ENCODE measurements around the gene METTL16.

METTL16 gene

DNA sequence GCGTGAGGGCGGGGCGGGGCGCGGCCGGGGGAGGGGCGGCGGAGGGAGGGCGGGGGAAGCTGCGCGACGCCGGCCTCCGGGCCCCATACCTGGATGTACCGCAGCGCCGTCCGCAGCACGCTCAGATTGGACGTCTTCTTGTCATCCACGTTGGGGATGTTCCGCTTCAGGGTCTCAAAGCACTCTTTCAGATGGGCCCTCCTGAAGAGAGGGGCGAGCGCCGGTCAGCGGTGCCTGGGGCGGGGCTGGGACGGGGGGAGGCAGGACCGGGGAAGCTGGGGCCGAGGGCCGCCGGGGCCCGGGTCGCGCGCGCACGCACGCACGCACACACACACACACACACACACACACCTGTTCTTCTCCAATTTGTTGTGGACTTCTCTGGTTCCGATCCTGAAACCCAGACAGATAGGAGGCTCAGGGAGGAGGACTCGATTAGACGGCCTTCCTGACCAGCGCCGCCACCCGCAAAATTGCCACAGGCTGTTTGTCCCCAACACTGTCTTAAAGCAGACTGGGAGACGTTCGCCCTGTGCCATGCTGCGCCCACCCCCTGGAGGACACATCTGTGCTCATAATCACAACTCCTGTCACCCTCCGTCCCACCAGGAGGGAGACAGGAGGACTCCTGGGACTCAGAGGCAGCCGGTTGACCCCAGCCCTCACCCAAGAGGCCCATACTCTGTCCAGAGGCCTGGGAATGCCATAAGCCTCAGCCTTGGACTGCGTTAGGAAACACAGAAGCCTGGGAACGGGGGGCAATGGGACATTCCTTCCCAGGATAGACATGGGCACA lies 117.5 kb downstream of the METTL16 start:
- DNase-seq: no peak

DNA sequence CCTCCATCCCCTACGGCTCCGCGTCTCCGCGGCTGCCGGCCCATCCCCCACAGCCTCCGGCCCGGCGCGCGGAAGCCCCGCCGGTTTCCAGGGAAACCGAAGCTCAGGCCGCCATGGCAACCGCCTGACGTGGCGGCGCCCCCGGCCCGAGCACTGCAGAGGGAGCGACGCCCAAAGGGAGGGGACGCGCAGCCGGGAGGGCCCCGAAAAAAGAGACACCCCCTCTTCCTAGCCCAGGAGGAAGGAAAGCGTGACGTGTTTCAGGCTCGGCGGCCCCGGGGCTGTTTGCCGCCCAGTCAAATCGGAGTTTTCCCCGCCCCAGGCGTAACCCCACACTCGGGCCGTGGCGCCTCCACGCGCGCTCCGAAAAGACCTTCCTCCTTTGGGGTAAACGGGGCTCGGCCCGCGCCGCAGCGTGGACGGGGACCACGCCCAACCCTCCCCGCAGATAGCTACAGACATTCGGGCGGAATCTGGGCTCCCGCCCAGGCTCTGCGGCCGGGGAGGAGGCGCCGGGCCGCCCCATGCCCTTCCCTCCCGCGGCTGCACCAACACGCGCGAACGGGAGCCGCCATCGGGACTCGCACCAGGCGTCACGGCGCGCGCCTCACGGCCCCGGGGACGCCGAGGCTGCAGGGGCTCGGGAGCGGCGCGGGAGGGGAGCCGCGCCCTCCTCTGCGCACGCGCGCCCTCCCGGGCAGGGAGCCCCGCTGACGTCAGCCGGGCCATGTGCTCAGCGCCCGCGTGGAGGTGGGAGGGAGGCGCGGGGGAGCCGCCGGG lies 118.3 kb downstream of the METTL16 start:
- DNase-seq: peak; percentile 86

DNA sequence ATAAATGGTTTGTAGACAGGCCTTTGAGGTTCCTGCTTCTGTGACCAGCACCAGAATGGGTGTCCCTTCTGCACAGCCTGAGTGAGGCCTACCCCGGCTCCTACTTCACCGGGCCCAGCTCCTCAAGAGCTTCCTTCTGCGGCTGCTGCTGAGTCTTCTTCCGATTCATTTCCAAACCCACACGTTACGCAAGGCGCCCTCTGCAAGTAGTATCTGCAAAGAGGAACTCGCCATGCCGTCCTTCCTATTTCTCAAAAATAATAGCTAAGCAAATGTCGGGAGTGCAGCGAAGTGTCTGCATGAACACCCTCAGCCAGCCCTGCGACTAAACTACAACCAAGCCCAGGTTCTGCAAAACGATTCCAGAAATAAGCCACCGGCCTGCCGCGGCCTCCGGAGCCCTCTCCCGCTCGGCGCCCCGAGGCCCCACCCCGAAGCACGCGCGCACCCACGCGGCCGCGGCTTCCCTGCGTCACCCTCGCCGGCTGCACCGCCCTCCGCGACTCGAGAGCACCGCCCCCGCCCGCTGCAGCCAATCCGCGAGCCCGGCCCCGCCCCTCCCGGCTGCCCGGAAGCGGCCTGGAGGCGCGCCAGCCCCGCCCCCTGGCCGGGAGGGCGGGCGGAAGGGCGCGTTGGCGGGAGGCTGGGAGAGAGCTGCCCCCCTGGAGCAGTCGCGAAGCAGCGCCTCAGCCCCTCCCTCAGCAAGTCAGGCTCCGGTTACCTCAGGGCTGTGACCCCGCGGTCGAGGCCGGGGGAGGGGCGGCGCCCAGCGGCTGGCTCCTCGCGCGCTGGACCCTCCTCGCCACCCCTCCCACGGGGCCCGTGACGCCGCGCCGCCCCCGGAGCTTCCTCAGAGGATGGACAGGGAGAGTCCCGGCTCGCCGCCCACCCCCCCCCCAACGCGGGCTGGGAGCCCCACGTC lies 119.2 kb downstream of the METTL16 start:
- peak; percentile 94 for DNase-seq

DNA sequence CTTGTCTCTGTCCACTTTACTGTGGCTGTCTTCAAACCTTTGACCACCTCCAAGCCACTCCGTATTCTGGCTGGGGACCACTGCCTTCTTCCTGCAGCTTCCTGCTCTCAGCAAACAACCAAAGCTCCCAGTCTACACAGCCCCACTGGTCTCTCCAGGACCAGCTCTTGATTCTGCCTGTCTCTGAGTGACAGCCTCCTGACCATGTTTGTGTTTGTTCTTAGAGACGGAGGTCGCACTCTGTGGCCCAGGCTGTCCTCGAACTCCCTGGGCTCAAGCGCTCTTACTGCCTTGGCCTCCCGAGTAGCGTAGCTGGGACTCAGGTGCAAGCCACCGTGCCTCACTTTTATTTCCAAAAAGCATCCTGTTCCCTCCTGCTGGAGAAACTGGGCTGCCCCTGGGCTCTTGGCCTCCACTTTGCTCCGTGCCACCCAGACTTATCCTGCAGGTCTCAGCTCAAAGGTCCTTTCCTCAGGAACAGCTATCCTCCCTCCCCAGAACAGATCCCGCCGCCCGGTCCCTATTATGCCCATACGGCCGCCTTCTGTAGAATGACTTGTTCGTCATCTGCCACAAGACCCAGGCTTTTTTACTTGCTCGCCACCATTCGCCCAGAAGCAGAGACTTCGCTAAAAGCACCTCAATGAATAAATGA lies 120.0 kb downstream of the METTL16 start:
- no peak for DNase-seq

DNA sequence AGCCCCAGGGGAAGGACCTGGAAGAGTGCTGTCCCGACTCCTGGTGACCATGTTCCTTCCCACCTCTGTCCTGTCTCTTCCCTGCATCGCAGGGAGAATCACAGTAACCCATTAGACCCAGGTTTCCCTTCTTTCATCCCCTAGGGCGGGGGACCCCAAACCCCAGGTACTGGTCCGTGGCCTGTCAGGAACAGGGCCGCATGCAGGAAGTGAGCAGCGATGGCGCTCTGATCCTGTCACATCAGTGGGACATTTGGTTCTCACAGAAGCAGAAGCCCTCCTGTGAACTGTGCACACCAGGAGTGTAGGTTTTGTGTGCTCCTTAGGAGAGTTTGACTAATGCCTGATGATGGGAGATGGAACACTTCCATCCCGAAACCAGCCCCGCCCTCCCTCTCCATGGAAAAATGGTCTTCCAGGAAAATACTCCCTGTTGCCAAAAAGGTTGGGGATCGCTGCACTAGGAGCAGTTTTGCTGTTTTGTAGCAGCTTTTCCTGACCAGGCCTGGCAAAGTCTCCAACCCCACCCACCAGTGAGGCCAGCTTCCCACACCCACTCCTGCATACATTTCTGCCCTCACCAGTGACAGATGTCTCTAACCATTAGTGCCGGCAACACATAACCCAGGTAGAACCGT lies 121.4 kb downstream of the METTL16 start:
- no peak for DNase-seq

DNA sequence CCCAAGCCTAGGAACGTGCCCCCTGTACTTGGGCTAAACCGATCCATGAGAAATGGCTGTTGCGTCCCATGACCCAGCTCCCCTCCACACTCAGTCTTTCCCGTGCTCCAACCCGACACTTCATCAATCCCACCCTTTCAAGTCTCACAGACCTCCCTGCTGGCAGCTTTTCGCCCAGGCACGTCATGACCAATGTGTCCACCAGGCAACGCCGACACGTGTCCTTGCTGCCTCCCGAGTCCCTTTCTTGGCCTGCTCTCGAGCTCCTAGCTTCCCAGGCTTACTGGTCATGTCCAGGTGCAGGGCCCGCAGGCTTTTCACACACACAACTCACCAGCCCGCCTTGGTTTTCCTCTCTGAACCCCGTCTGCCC lies 123.0 kb downstream of the METTL16 start:
- no peak for DNase-seq

DNA sequence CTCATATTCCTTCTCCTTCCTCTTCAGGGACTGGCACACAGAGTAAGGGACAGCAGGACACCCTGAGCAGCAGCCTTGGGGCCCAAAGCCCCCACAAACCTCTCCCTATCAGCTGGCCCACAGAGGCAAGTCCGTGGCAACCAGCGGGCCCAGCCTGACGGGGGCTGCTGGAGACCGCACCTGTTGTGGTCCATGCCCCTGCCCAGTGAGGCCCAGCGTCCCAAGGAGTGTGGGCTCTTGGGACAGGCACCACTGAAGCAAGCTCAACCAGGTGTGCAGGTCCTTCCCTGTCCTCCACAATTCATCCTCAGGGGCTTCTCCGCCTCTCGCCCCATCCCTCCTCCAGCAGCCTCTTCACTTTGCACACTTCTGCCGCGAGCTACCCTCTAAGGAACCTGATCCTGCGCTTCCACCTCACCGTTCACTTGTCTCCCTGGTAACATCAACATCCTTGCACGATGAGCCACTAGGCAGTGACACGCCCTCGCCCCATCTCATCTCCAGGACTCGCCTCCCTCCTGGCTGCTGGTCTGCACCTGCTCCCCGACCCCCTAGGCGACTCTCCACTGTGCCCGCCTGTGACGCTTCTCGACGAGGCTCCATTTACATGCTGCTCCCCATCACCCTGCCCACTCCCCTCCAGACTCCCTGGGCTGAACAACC lies 123.5 kb downstream of the METTL16 start:
- DNase-seq: no peak

DNA sequence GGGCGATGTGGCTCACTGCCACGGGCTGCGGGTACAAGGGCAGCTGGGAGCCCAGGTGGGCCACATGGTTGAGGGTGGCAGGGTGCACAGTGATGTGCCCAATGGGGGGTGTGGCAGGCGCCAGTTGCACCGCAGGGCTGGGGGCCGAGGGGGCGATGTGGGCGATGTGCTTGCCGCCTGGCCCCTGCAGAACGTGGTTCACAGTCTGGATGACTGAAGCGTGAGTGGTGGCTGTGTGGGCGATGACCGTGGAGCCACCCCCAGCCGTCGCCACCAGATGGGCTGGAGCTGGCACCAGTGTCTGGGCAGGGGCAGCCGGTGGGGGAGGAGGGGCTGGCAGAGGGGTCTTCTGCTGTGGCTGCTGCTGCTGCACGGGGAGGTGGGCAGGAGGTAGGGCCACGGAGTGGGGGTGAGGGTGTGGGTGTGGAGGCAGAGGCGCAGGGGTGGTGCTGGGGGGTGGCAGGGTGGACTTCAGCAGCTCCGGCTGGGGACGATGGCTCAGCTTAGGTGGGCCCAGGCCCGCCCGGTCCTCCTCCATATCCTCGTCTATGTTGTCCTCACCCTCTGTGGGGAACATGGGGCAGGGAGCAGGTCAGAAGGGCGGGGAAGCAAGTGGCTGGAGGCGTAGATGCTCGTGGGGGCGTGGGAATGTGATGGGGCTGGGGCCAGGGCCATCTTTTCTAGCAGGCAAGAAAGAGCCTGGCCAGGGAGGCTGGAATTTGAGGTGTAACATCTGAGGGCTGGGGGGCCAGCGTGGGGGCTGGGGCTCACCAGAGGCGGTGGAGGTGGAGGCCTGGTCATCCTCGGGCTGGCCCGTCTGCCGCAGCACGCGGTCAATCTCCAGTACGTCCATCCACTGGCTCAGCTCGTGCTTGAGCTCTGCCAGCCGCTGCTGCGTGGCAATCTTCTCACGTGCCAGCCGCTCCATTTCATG lies 124.3 kb downstream of the METTL16 start:
- DNase-seq: no peak

DNA sequence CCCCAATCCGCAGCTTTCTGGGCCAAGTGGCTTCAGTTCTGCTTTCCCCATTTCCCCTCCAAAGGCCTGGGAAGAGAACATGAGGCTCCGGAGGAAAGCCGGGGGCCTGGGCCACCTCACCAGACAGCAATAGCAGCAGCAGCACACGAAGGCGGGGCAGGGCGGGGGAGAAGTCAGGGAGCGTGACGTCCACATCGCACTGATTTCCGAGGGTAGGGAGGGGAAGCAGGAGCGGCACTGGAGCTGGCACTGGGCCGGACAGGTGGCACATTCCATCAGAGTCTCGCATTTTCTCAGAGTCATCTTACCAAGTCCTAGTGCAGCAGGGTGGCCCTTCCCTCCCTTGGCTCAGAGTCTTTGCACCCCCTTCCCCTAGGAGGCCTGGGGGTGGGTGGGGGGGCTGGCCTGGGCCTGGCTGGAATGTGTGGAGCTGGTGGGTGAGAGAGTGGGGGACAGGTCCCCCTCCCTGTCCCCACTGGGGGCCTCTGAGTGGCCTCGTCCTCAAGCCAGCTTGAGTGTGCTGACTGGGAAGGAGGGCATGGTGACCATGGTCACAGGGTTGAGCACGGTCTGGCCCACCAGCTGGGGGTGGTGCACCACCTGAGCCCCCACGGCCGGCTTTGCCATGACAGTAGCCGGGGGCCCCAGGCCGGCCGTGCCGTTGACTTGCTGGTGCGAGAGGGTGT lies 125.1 kb downstream of the METTL16 start:
- DNase-seq: no peak

DNA sequence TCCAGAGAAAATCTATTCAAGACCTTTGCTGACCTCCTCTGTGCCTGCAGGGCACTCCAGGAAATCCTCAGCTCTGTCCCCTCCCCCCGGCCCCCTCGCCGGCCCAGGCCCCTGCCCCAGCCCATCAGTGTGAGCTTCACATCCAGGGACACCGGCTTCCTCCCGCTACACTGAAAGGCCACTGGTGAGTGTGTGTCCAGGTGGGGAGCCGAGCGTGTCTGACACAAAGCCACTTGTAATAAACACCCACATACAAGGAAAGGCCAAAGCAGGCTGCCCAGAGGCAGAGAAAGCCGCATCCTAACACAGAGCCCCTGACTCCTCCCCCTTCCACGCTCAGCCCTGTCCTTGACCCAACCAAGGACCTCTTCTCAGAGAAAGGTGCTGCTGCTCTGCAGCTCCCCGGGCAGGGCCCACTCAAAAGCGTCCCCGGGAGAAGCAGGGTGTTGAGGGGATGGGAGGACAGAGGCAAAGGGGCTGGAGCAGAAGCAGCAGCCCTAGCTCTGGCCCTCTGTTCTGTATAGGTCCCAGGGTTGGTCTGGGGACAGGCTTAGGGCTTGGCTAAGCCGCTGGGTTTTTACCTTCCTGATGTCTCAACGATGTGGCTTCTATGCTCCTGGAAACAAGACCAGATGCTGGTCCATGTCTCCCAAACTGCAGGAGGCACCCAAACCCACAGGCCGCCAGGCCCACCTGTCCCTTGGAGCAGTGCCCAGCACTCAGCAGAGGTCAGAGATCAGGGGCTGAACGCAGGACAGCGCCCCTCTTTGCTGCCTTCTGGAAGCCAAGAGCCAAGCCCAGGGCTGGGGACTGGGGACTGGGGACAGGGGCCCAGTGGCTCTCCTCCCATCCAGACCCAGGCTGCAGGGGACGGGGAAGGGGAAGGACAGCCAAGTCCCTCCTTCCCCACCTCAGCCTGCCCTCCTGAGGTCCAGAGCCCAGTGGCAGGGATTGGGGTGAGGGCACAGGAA lies 126.2 kb downstream of the METTL16 start:
- no peak for DNase-seq

DNA sequence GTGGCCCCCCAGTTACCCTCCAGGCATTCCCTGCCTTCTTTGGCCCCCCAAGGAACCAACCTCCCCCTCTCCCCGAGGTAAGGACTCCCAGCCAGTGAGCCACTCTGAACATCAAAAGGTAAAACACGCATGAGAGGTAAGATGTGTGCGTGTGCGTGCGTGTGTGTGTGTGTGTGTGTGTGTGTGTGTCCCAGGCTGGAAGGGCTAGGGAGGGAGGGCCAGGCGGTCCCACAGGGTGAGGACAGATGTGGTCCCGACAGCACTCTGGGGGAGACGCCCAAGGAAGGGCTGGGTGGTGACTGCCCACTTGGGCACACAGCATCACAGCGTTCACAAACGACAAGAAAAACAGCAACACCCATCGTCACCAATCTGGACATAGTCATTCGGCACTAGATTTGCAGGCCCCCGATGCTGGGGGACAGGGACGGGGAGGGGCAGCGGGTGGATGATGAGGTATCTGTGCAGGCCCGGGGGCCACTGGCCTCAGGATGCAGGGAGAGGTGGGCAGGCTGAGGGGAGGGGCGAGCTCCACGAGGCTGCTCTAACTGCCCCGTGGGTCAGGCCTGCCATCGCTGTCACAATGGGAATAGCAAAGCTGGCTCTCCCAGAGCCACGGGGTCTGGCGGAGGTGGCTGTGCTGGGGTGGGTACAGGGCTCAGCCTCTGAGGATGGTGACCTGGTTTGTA lies 127.1 kb downstream of the METTL16 start:
- DNase-seq: no peak

DNA sequence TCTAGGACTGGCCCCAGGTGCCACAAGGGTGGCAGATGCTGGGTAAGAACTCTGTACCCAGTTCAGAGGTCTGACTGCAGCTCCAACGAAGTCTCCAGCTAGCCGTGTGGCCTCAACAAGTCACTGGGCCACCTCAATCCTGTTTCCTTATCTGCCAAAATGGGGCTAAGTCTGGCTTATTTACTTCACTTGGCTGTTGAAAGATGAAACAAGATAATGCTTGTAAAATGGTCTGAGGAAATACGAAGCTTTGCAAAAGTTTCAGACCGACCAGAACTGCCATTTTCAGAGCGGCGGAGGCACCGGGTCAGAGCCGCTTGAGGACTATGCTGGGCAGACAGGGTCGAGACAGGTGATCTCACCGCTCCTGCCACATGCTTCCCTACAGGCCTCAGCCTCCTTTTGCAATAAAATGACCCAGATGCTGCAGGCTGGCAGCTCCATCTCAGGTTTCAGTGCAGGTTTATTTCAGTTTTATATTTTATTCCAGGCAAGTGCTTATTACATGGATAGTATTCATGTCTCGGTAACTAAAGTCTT lies 128.0 kb downstream of the METTL16 start:
- no peak for DNase-seq

DNA sequence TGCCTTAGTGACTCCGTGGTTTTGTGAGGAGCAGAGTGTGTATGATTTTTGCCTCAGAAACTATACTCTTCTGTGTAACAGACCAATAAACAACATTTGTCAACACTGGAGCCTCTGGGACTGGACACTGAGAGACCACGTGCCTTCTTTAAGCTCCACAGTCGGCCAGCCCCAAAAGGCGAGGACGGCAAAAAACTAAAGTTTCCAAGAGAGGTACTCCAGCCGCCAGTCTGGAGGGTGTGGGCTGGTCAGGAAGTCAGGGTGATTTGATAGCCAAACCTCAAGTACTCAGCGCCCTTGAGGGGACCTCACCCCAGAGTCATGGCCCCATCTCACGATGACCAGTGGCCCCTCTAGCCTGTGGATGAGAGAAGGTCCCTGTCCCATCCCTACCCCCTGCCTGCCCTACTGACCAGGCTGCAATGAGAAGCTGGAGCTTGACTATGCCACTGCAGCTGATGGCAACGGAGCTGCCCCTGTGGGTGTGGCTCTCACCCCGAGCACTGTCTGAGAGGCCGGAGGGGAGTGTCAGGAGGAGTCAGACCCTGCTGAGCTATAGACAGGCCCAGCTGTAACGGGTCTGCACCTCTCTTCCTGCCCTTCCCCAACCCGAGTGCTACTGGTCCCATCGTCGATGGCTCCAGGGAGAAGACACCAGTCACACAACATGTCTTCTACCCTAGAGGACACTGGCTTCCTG lies 130.6 kb downstream of the METTL16 start:
- no peak for DNase-seq

DNA sequence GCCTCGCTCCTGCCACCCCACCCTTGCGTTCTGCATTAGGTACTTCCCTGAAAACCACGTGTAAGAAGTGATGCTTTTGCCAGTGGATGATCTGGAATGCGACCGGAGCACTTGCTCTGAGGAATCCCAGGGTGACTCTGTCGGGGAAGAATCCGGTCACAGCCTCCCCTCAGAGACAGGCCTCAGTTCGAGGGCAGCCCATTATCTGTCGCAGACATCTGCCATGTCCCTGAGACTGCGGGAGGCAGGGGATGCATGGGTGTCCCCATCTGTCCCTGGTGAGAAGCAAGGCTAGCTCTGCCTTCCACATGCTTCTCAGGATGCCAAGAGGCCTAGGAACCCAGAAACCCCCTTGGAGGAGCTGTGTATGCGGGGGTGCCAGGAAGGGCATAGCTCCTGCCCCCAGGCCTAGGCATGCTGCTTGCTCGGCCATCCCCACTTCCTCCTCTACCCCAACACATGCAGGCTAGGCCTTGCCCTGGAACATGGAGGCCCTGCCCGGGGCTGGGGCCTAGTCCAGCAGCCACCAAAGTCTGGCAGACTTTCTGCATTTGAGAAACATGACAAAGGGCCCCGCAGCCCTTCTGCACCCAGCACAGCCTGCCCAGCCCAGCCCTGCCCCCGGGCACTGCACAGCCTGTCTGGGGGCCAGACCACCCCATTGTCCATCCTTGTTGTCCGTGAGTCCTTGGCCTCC lies 131.3 kb downstream of the METTL16 start:
- no peak for DNase-seq

DNA sequence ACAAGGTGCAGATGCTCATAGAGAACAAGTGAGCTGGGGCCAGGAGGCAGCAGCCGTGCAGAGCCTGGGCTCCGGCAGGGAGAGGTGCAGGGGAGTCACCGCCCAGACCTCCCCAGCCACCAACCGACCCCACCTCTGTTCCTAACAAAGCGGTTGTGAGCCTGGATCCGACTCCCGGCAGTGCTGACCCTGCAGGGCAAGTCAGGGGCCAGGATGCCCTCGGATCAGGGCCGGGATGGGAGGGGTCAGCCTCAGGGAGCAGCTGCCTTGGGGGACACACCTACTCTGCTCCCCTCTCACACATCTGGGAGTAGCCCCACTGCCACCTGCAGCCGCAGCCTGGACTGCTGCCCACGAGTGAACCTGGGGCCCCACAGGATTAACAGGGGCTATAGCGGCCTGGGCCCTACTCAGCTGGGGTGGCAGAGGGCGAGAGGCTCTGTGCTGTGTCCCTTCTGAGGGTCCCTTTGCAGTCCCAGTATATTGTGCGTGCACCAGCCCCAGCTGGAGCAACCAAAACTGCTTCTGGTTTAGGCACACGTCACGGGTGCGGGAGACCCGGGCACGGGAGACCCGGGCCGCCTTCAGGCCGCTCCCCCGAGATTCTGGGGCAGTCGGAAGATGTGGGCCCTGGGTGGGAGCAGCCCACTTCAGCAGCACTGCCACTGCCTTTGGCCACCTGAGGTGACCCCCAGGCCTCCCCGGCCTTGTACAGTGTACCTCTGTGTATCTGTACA lies 132.0 kb downstream of the METTL16 start:
- no peak for DNase-seq

DNA sequence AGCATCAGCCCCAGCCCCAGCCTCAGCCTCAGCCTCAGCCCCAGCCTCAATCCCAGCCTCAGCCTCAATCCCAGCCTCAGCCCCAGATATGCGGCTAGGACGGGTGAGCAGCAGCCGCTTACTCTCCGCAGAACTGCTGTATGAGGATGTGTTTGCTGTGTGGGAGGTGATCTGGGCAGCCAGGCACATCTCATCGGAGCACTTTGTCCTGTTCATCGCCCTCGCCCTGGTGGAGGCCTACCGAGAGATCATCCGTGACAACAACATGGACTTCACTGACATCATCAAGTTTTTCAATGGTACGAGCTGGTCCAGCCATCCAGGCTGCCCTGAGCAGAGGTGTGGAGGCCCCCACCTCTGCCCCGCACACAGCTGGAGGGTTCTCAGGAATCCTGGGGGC lies 132.8 kb downstream of the METTL16 start:
- DNase-seq: no peak

Measured in fibroblast of upper back skin (primary cell).